Body of pancreas (tissue), 4 donors: ENCODE measurements around the gene ACLY.

Experiments used
- CTCF ChIP-seq, 7 experiments: fragments of 450-650 bp in 4 of 7; fragments of 200-600 bp in 3 of 7; sonication (generic) in 3 of 7; IDR thresholded peaks; one replicate each; pipeline ENCODE4 v1.5.1; 2016 to 2019; ENCODE audit warnings: antibody characterized with exemption in 7 of 7
- POLR2A ChIP-seq, 3 donors: fragments of 450-650 bp; IDR thresholded peaks; one replicate each; pipeline ENCODE4 v1.6.1; 2016; ENCODE audit warnings: antibody characterized with exemption in 3 of 3, mild to moderate bottlenecking in 2 of 3

- TF ChIP-seq CTCF (IDR thresholded peaks at IDR 0.05), result no peak
- TF ChIP-seq POLR2A (IDR thresholded peaks at IDR 0.05), result no peak
Observed at GRCh38 chr17:41905172-41905571, 13.6 kb downstream of the ACLY start.
